Stimulated activated CD8-positive, alpha-beta memory T cell treated with anti-CD3 and anti-CD28 coated beads, Interleukin-12 subunit alpha, Interleukin-12 subunit beta, amount 100 ng/mL, for 1 hour (primary cell): ENCODE measurements around the gene ARFIP1.
"Not testable (repeated sequence)": the region's sequence is repeated elsewhere in the genome, so short reads cannot be mapped to it uniquely, and the experiment has no call there.

Experiments used
- DNase-seq: peaks from one replicate; pipeline ENCODE4 v3.0.0-alpha.2; 2020; ENCODE audit warnings: low read depth

ARFIP1 gene

DNA sequence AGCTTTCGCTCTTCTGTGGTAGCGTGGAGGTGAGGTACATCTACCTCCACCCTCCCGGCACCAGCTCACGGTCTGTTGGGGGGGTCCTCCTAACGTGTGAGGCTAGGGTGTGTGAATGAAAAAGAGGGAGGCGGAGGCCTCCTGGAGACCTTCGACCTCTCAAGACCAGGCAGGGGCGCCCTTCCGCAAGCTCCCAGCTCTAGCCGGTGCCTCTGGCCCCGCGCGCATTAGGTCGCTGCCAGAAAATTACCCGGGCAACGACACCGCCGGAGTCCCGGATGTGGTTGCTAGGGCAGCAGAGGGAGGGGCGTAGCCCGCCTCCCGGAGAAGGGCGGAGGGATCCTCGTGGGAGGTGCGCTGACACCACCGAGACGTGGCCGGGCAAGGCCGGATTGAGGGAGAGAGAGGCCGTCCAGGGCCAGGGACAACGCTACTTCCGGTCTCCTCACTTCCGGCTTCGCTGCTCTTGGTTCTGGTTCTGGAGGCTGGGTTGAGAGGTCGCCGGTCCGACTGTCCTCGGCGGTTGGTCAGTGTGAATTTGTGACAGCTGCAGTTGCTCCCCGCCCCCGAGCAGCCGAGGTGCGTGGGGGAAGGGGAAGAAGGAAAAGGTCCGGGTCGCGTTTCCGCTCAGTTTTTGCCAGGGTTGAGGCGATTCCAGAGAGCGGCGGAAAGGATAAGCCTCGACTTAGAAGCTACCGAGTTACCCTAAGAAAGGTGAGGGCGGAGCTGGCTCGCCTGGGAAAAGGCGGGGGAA lies at the start of gene ARFIP1, which contains the start of gene TIGD4:
Gene ARFIP1 (plus strand): TSS at position 442 of the 754 bp plus-strand sequence. CDS start 49,680 bp downstream, outside the sequence.
Gene TIGD4 (minus strand): TSS at position 218 of the 754 bp plus-strand sequence. CDS start 8,726 bp downstream, outside the sequence.
- DNase-seq: peak; percentile 88

DNA sequence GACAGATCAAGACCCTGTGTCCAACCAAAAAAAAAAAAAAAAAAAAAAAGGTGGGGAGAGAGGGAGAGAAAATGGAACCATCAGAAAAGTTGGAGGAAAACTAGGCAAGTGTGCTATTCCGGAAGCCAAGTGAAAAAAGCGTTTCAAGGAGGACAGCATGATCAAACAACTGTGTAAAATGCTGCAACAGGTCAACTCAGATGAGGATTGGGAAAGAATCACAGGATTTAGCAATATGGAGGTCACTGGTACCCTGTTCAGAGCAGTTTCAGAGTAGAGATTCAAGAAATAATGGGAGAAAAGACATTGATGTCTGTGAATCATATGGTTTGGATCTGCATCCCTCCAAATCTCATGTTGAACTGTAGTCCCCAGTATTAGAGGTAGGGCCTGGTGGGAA lies 47.8 kb upstream of the ARFIP1 start:
- DNase-seq: no peak

DNA sequence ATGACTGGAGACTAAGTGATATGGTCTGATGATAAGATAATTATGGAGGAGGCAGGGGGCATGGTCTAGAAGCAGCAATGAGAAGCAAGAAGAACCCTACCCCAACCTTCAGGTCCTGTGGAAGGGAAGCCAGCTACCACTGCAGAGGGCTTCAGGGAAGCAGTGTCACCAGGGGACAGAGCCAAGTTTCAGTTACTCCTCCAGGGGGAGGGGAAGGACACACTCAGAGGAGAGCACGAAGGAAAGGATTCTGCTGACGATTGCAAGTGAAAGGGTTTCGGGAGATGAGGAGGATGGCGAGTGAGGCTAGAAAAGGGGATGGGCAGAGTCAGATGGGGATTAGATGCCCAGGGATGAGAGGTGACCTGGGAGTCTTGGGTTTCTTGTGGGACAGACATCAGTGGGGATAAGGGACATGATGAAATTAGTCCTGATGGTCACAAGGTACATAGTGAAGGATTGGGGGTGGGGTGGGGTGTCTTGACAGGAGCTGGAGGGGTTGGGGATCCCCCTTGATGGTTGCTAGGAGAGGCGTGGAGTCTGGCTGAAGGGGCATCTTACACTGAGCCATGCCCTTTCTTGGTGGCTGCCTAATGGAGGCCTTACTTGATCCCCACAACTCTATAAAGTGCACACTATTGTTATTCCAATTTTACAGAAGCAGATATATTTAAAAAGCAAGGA lies 45.6 kb upstream of the ARFIP1 start:
- DNase-seq: no peak

- no peak for DNase-seq
Observed at GRCh38 chr4:152734699-152735050, 45.1 kb upstream of the ARFIP1 start.

- DNase-seq: no peak
Observed at GRCh38 chr4:152735396-152735859, 44.3 kb upstream of the ARFIP1 start.

- no peak for DNase-seq
Observed at GRCh38 chr4:152735906-152736305, 43.8 kb upstream of the ARFIP1 start.

GRCh38 chr4:152738827-152739226 lies 40.9 kb upstream of the ARFIP1 start:
- DNase-seq: no peak

DNA sequence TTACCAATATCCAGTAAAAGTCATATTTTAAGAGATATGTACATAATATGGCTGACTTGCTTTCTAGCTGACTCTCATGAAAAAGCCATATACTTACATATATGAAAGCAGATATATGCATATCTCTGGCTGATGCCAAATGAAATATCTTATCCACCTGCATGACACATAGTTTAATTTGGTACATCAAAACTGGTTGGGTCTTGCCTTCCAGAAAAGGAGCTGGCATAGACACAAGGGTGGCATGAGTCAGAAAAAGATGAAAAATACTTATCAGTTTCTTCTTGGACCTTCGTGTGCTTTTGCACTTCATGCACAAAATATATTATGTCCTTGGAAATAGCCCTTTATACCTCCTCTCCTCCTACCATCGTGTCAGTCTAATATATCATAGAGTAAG lies 32.3 kb upstream of the ARFIP1 start:
- DNase-seq: no peak

GRCh38 chr4:152748619-152749018 lies 31.1 kb upstream of the ARFIP1 start:
- no peak for DNase-seq

- no peak for DNase-seq
Observed at GRCh38 chr4:152763796-152764195, 16.0 kb upstream of the ARFIP1 start.

DNA sequence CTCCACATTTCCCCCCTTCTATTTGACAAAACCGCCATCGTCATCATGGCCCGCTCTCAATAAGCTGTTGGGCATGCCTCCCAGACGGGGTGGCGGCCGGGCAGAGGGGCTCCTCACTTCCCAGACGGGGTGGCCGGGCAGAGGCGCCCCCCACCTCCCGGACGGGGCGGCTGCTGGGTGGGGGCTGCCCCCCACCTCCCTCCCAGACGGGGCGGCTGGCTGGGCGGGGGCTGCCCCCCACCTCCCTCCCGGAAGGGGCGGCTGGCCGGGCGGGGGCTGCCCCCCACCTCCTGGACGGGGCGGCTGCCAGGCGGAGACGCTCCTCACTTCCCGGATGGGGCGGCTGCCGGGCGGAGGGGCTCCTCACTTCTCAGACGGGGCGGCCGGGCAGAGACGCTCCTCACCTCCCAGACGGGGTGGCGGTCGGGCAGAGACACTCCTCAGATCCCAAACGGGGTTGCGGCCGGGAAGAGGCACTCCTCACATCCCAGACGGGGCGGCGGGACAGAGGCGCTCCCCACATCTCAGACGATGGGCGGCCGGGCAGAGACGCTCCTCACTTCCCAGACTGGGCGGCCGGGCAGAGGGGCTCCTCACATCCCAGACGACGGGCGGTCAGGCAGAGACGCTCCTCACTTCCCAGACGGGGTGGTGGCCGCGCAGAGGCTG lies 14.6 kb upstream of the ARFIP1 start:
- not testable (repeated sequence) for DNase-seq

GRCh38 chr4:152771741-152772533 lies 7.8 kb upstream of the ARFIP1 start:
- DNase-seq: no peak

DNA sequence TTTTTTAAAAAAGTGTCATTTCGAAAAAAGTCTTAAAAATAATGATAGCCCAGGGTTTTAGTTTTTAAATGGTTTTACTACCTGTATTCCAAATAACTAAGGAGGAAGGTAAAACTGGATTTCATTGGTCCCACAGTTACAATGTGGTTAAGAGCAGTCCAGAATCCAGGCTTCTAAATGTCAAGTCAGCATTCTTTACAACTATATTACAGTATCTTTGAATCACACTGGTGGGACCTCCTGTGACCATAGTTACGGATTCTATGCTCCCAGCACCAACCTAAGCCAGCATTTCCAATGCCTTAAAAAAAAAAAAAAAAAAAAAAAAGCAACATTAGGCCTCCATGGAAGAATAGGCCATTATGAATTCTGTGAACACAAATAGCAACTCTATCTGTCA lies 6.4 kb upstream of the ARFIP1 start:
- no peak for DNase-seq

DNA sequence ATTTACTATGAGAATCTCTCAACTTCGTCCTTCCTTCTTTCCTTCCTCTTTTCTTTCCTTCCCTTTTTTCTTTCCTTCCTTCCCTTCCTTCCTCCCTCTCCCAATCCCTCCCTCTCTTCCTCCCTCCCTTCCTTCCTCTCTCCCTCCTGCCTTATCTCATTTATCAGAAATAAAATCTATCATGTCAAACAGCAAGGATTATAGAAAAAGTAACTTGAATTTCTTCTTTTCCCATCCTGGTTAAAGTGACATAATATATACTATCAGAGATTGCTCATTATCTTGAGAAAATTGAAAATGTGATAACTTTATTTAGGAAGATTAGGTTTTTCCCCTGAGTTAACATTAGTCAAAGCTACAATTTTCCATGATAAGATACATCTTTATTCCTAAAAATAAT lies 5.8 kb upstream of the ARFIP1 start:
- no peak for DNase-seq

GRCh38 chr4:152776352-152776751 lies 3.4 kb upstream of the ARFIP1 start:
- DNase-seq: no peak

- DNase-seq: no peak
Observed at GRCh38 chr4:152777488-152777887, 2.3 kb upstream of the ARFIP1 start.

- peak; percentile 7 for DNase-seq
Observed at GRCh38 chr4:152778656-152779512, 870 bp upstream of the ARFIP1 start.

- DNase-seq: no peak
Observed at GRCh38 chr4:152780267-152780778, 569 bp downstream of the ARFIP1 start.

GRCh38 chr4:152784490-152785350 lies 5.0 kb downstream of the ARFIP1 start:
- no peak for DNase-seq
